ENCODE results near the gene NXPH1.

- TF ChIP-seq CTCF (IDR thresholded peaks at IDR 0.05) (no peak), POLR2AphosphoS5 (IDR thresholded peaks at IDR 0.05) (no peak), POLR2A (IDR thresholded peaks at IDR 0.05) (no peak)
Observed at GRCh38 chr7:8481096-8481495, 47.7 kb downstream of the NXPH1 start.
